BLaER1 (cell line): ENCODE measurements around the gene BTBD3.

Experiments used
- H3K27ac ChIP-seq: shearing (Covaris generic); formaldehyde crosslinking; 2 replicates; pipeline ENCODE4 v1.8.1; 2022
- H3K27me3 ChIP-seq: shearing (Covaris generic); formaldehyde crosslinking; 2 replicates; pipeline ENCODE4 v1.8.1; 2022
- H3K36me3 ChIP-seq: shearing (Covaris generic); formaldehyde crosslinking; 2 replicates; pipeline ENCODE4 v1.8.1; 2022
- H3K4me1 ChIP-seq: shearing (Covaris generic); formaldehyde crosslinking; 2 replicates; pipeline ENCODE4 v1.8.1; 2022
- H3K4me2 ChIP-seq: shearing (Covaris generic); formaldehyde crosslinking; 2 replicates; pipeline ENCODE4 v1.8.1; 2022
- H3K4me3 ChIP-seq: shearing (Covaris generic); formaldehyde crosslinking; 2 replicates; pipeline ENCODE4 v1.8.1; 2022
- H3K9ac ChIP-seq: shearing (Covaris generic); formaldehyde crosslinking; 2 replicates; pipeline ENCODE4 v1.8.1; 2022
- H3K9me3 ChIP-seq: shearing (Covaris generic); formaldehyde crosslinking; 2 replicates; pipeline ENCODE4 v1.8.1; 2022
- H4K20me1 ChIP-seq: shearing (Covaris generic); formaldehyde crosslinking; 2 replicates; pipeline ENCODE4 v1.8.1; 2022
- Cebpa-rat ChIP-seq: shearing (Covaris generic); IDR thresholded peaks from 2 replicates; pipeline ENCODE4 v1.8.1; 2022

Gene BTBD3

GRCh38 chr20:11935212-11936154 is 17.8 kb downstream of the BTBD3 start:
- Histone ChIP-seq H3K27me3 (no peaks in the 10 kb centered on the region), H3K27ac (no peak overlapping the region), H3K4me2 (no peak overlapping the region), H3K4me3 (no peak overlapping the region), H3K4me1 (peaks cover 19% of the 10 kb centered on the region), H3K9me3 (no peaks in the 10 kb centered on the region), H4K20me1 (no peaks in the 10 kb centered on the region), H3K36me3 (peaks cover 5% of the 10 kb centered on the region; the same call in 1 of the 2 replicates), H3K9ac (no peak overlapping the region)
- no peak for TF ChIP-seq Cebpa-rat

- peaks cover 5% of the 10 kb centered on the region; the same call in 1 of the 2 replicates for H3K36me3 ChIP-seq
- no peaks in the 10 kb centered on the region for H3K27me3 ChIP-seq
- TF ChIP-seq Cebpa-rat: no peak
- H3K4me2 ChIP-seq: no peak overlapping the region
- H4K20me1 ChIP-seq: no peaks in the 10 kb centered on the region
- H3K4me1 ChIP-seq: peaks cover 19% of the 10 kb centered on the region
- H3K9me3 ChIP-seq: no peaks in the 10 kb centered on the region
- H3K27ac ChIP-seq: no peak overlapping the region
- H3K4me3 ChIP-seq: no peak overlapping the region
- H3K9ac ChIP-seq: no peak overlapping the region
These were observed 18.5 kb downstream of the BTBD3 start for GRCh38 chr20:11936157-11936556.

- Histone ChIP-seq H3K9ac (no peak overlapping the region), H3K4me2 (no peak overlapping the region), H3K4me1 (peaks cover 10% of the 10 kb centered on the region), H3K27me3 (no peaks in the 10 kb centered on the region), H3K36me3 (no peaks in the 10 kb centered on the region), H3K9me3 (no peaks in the 10 kb centered on the region), H3K4me3 (no peak overlapping the region), H3K27ac (no peak overlapping the region), H4K20me1 (no peaks in the 10 kb centered on the region)
- no peak for TF ChIP-seq Cebpa-rat
These were observed 19.5 kb downstream of the BTBD3 start for GRCh38 chr20:11937230-11937629.

- no peak overlapping the region for H3K27ac ChIP-seq
- H3K4me3 ChIP-seq: no peak overlapping the region
- no peak overlapping the region for H3K4me2 ChIP-seq
- H3K9ac ChIP-seq: no peak overlapping the region
- H4K20me1 ChIP-seq: no peaks in the 10 kb centered on the region
- no peaks in the 10 kb centered on the region for H3K4me1 ChIP-seq
- H3K9me3 ChIP-seq: no peaks in the 10 kb centered on the region; the same call in 1 of the 2 replicates
- no peaks in the 10 kb centered on the region for H3K27me3 ChIP-seq
- TF ChIP-seq Cebpa-rat: no peak
- H3K36me3 ChIP-seq: no peaks in the 10 kb centered on the region
These were observed 24.0 kb downstream of the BTBD3 start for GRCh38 chr20:11941593-11942246.

GRCh38 chr20:11943778-11944177 is 26.1 kb downstream of the BTBD3 start:
- Histone ChIP-seq H3K36me3 (no peaks in the 10 kb centered on the region), H3K9ac (no peak overlapping the region), H3K4me1 (no peaks in the 10 kb centered on the region), H3K4me3 (no peak overlapping the region), H3K27ac (no peak overlapping the region), H3K9me3 (no peaks in the 10 kb centered on the region; the same call in 1 of the 2 replicates), H3K4me2 (no peak overlapping the region), H4K20me1 (no peaks in the 10 kb centered on the region), H3K27me3 (no peaks in the 10 kb centered on the region)
- TF ChIP-seq Cebpa-rat: no peak

- Histone ChIP-seq H3K4me2 (no peak overlapping the region), H3K27me3 (no peaks in the 10 kb centered on the region), H3K4me1 (no peaks in the 10 kb centered on the region), H3K27ac (no peak overlapping the region), H3K4me3 (no peak overlapping the region), H3K9ac (no peak overlapping the region), H3K36me3 (no peaks in the 10 kb centered on the region), H4K20me1 (no peaks in the 10 kb centered on the region), H3K9me3 (no peaks in the 10 kb centered on the region; the same call in 1 of the 2 replicates)
- TF ChIP-seq Cebpa-rat: no peak
These were observed 31.1 kb downstream of the BTBD3 start for GRCh38 chr20:11948806-11949205.

GRCh38 chr20:11949711-11950110 is 32.0 kb downstream of the BTBD3 start:
- Histone ChIP-seq H3K4me2 (no peak overlapping the region), H4K20me1 (no peaks in the 10 kb centered on the region), H3K4me3 (no peak overlapping the region), H3K27me3 (no peaks in the 10 kb centered on the region), H3K9me3 (no peaks in the 10 kb centered on the region; the same call in 1 of the 2 replicates), H3K27ac (no peak overlapping the region), H3K9ac (no peak overlapping the region), H3K4me1 (no peaks in the 10 kb centered on the region), H3K36me3 (no peaks in the 10 kb centered on the region)
- no peak for TF ChIP-seq Cebpa-rat

GRCh38 chr20:11951696-11952095 is 34.0 kb downstream of the BTBD3 start:
- Histone ChIP-seq H3K9ac (no peak overlapping the region), H3K36me3 (no peaks in the 10 kb centered on the region), H4K20me1 (no peaks in the 10 kb centered on the region), H3K27ac (no peak overlapping the region), H3K27me3 (no peaks in the 10 kb centered on the region), H3K4me3 (no peak overlapping the region), H3K9me3 (0 out of 2 replicates have a peak, but pooled peaks cover 9% of the 10 kb centered on the region), H3K4me2 (no peak overlapping the region), H3K4me1 (no peaks in the 10 kb centered on the region)
- TF ChIP-seq Cebpa-rat: no peak

- no peak overlapping the region for H3K9ac ChIP-seq
- H4K20me1 ChIP-seq: no peaks in the 10 kb centered on the region
- peaks cover 4% of the 10 kb centered on the region; the same call in 1 of the 2 replicates for H3K4me1 ChIP-seq
- no peak overlapping the region for H3K4me2 ChIP-seq
- no peak for TF ChIP-seq Cebpa-rat
- H3K27ac ChIP-seq: no peak overlapping the region
- H3K27me3 ChIP-seq: no peaks in the 10 kb centered on the region
- 0 out of 2 replicates have a peak, but pooled peaks cover 9% of the 10 kb centered on the region for H3K9me3 ChIP-seq
- no peaks in the 10 kb centered on the region for H3K36me3 ChIP-seq
- no peak overlapping the region for H3K4me3 ChIP-seq
These were observed 34.9 kb downstream of the BTBD3 start for GRCh38 chr20:11952639-11953038.

- H4K20me1 ChIP-seq: no peaks in the 10 kb centered on the region
- H3K4me3 ChIP-seq: no peak overlapping the region
- no peak for TF ChIP-seq Cebpa-rat
- no peak overlapping the region for H3K9ac ChIP-seq
- 0 out of 2 replicates have a peak, but pooled peaks cover 9% of the 10 kb centered on the region for H3K9me3 ChIP-seq
- H3K4me2 ChIP-seq: peak overlapping the region; percentile 39
- no peaks in the 10 kb centered on the region for H3K36me3 ChIP-seq
- H3K27me3 ChIP-seq: no peaks in the 10 kb centered on the region
- no peak overlapping the region for H3K27ac ChIP-seq
- H3K4me1 ChIP-seq: peaks cover 14% of the 10 kb centered on the region
These were observed 40.2 kb downstream of the BTBD3 start for GRCh38 chr20:11957911-11958310.
